GM18858 (cell line): ENCODE results near the gene RFNG.

Experiments used
- ATAC-seq: cut with Tn5 transposase; IDR thresholded peaks from one replicate; pipeline ENCODE4 v1.9.1; 2021; ENCODE audit not compliant: unreplicated experiment

Gene RFNG

DNA sequence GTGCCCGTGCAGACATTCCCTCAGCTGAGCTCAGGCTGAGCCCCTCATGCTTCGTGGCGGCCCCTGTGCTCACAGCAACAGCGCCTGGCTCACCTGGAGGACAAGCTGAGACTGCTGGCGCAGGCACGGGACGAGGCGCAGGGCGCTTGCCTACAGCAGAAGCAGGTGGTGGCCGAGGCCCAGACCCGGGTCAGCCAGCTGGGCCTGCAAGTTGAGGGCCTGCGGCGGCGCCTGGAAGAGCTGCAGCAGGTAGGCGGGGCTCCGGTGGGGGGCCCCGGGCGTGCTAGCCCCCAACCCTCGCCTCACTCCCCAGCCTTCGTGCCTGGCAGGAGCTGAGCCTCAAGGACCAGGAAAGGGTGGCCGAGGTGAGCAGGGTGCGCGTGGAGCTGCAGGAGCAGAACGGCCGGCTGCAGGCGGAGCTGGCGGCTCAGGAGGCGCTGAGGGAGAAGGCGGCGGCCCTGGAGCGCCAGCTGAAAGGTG, 21.6 kb downstream of the RFNG start:
- ATAC-seq = no peak

DNA sequence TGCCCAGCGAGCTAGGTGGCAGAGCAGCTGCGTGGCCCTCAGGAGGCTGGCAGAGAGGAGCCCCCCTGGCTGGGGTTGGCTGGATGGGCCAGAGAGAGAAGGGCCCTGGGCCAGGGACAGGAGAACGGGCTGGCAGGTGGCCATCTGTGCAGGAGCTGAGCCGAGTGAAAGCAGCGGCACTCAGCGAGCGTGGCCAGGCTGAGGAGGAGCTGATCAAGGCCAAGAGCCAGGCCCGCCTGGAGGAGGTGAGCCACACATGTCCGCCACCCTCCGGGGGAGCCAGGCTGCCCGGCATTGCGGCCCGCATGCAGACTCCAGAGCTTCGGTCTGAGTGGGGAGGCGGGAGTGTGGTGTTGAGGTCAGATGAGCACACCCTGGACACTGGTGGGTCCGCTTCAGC, 22.2 kb downstream of the RFNG start:
- ATAC-seq = no peak

- no peak for ATAC-seq
Measured at GRCh38 chr17:82028966-82029365, 22.6 kb downstream of the RFNG start.

- no peak for ATAC-seq
Measured at GRCh38 chr17:82028246-82028645, 23.4 kb downstream of the RFNG start.

- no peak for ATAC-seq
Measured at GRCh38 chr17:82025401-82026107, 26.1 kb downstream of the RFNG start.

DNA sequence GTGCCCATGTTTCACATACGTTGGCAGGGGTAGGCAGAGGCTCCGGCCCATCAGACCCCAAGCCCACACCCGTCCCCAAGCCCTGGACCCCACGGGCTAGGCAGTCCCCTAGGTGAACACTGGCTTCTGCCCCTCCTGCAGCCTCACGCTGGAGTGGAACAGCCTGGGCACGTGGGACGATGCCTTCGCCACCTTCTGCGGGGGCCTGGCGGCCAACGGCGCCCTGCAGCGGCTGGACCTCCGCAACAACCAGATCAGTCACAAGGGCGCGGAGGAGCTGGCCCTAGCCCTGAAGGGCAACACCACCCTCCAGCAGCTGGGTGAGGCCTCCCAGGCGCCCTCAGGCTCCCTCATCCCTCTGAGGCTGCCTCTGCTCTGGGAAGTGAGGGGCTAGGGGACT, 26.8 kb downstream of the RFNG start:
- no peak for ATAC-seq

DNA sequence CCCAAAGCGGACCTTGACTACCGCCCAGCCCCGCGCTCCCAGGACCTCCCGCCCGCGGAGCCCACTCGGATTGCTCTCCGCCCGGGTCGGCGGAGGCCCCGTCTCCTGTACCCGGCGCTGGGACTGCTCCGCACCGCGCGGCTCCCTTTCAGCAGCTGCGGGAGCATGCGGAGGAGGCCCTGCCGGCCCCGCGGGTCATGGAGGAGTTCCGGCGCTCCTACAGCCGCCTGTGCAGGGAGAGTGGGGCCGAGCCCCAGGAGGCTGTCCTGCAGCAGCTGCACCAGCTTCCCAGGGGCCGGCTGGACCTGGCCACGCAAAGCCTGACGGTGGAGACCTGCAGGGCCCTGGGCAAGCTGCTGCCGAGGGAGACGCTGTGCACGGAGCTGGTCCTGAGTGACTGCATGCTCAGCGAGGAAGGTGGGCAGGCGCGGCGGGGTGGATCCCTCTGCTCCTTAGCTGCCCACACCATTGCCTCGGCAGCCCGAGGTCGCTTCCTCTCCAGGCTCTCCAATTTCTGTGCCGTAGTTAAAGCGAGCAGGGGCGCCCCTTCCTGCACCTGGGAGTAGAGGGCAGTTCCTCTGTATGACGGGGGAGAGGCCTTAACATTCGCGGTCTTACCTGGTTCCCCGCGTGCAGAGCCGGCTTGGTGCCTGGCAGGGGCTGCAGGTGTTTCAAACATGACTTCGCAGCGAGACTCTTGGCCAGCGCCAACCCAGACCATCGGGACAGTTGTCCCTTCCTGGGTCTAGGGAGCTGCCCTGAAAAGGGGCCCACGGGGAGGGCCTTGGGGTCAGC, 28.0 kb downstream of the RFNG start:
- ATAC-seq = peak; percentile 2

GRCh38 chr17:82022981-82023446, 28.6 kb downstream of the RFNG start, which contains the start of gene LRRC45:
TSS of gene LRRC45 (plus strand) at chr17:82023305. CDS start at chr17:82023644, 339 bp downstream.
- ATAC-seq = peak; percentile 75

DNA sequence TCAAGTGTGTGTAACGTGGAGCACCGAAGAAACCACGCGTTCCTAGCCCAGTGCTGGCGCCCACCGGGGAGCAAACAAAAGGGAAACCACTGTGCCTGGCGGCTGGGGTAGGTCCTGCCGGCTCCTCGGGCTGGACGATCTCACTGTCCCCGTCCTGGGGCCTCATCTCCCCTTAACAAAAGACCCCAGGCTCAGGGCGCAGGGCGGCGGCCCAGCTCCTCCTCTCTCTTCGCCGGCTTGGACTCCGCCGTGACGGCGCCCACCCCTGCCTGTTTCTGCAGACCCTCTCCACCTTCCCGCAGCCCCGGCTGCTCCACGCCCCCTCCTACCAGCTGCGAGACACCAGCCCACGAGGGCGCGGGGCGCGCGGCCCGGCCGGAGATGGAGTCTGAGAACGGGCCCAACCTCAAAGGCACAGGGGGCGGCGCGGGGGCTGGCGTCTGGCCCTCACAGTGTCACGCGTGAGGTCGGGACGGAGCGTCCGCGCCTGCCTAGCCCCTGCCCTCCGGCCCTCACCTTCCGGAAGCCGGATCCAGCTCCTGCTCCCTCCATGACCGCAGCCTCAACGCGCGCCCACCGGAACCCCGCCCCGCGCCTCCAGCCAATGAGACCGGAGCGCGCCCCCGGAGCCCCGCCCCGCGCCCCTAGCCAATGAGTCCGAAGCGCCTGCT, 29.2 kb downstream of the RFNG start, which contains the start of gene CENPX:
Gene CENPX, minus strand, starts transcription at position 569 of the 671 bp plus-strand sequence. Its CDS starts 17 bp downstream, at position 552.
- no peak for ATAC-seq

- ATAC-seq = no peak
Measured at GRCh38 chr17:82021900-82022309, 29.7 kb downstream of the RFNG start.

GRCh38 chr17:82021107-82021899, 30.3 kb downstream of the RFNG start:
- ATAC-seq = no peak

GRCh38 chr17:82020572-82021106, 31.0 kb downstream of the RFNG start:
- no peak for ATAC-seq

DNA sequence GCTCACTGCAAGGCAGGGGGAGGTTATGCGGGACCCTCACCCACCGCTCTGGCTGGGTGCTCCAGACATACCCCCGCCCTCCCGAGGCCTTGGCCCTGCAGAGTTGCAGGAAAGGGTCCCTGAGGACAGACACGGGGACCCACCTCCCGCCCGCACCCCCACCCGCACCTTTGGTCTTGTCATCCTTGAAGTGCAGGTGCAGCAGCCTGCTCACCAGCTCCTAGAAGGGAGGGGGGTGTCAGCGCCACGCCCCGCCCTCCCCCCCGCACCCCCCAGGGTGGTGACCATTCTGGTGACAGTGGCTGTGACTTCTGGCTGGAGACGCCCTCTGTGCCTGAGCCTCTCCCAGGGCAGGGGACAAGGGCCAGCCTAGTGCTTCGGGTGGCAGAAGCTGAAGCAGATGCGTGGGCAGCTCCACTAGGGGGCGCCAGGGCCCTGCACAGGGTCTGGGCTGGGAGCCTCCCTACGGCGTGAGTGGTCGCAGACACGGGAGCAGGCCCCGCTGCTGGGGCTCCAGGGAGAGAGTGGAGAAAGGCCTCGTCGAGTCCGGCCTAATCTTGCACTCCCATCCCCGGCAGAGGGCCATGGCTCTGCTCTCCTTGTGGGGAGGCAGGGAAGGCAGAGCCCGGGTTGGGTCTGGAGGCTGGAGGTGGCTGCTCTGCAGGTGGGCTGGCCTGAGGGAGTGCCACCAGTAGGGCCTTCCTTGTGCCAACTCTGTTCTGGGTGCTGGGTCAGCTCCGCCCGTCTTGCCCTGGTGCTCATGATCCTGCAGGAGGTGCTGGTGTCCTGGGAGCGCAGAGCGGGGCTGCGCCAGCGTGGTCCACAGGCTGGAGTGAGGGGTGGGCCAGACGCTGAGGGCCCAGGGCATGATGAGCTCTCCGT, 31.7 kb downstream of the RFNG start:
- no peak for ATAC-seq

GRCh38 chr17:82018989-82019689, 32.5 kb downstream of the RFNG start:
- no peak for ATAC-seq

DNA sequence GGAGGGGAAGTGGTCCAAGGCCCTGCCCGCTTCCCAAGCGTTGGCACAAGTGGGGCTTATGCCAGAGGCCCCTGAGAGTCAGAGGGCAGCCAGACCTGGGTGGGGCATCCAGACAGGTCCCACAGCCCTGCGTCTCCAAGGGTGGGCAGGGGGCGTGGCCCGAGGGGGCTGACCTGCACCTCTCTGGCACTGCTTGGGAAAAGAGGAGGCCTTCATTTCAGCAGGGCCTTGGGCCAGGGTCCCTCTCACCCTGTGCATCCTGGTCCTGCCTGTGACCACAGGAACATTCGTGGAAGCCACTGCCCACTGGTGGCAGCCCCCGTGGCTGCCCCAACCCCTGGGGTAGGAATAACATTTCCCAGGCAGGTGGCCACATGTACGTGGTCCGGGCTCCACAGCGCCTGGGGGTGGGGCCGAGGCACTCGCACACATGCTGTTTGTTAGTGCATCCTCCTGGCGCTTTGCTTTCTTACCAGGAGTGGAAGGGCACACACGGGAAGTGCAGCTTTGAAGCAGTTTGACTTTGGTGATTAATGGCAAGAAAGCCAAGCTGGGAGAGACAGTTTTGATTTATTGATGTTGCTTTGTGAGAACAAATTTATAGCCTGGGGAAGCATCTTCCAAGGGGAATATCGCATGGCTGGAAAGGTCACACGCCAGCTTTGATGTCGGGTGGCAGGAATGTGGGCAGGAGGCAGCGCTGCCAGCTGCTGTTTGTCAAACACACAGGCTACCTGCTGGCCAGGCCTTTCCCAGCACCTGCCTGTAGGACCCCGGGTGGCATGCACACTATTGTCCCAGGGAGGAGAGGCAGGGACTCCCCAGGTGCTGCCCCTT, 33.2 kb downstream of the RFNG start:
- no peak for ATAC-seq

GRCh38 chr17:82017612-82018151, 33.9 kb downstream of the RFNG start:
- ATAC-seq = no peak

DNA sequence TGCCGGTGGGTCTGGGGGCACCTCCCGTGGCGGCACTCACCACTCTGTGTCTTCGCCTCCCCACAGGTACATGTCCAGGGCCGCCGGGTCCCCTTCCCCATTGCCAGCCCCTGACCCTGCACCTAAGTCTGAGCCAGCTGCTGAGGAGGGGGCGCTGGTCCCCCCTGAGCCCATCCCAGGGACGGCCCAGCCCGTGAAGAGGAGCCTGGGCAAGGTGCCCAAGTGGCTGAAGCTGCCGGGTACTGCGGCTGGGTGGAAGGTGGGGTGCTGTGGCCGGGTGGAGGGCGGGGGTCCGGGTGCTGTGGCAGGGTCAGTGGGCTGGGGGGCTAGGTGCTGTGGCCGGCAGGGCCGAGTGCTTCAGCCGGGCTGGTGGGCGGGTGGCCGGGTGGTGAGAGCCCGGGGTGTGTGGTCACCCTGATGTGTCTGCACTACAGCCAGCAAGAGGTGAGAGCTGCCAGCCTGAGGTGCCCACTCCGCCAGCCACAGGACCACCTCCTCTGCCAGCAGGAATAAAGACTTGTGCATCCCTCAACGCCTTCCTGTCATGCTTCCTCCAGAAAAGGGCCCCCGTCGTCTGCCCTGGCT, 34.6 kb downstream of the RFNG start:
- no peak for ATAC-seq
